ENCODE results near the gene MRPL38. TPM values are rescaled to one million over a fixed set of nuclear protein-coding genes. Genes with fewer than 3 reads are reported as not detected.
A peak's percentile ranks its signal among the peaks of the same experiment; 100 is the strongest.

The MRPL38 gene
- total and polyA plus RNA-seq, 4 donors: 23.0 to 63.9 (median 50.5) TPM

DNA sequence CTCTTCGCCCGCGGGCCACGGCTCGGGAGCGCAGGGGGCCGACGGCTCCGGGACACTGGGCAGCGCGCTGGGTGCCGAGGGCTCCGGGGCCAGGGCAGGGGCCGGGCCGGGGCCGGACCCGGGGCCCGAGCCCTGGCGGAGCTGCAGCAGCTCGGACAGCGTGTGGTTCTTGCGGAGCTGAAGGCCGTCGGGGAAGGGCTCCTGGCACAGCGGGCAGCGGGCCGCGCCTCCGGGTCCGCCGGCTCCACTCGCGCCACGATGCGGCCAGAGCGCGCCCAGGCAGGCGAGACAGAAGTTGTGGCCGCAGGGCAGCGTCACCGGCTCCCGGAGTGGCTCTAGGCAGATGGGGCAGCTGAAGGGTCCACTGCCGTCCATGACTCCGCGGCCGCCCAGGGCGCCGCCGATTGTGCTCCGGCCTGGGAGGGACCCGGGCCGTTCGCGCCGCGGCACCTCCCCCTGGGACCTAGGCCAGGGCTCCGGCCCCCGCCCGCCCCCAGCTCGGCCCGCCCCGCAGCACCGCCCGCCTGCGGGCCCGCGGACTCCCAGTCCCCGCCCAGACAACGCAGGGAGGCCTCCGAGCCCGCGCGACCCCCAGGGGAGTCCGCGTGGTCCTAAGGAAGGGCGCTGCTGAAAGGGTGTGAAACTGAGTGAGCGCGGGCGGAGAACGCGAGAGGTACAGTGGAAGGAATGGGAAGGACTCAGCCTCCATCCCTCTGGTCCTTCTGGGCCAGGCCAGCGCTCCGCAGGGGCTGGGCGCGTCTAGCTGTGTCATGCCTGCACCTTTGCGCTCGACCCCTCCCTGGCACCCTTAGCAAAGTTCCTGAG, 26.3 kb downstream of the MRPL38 start, which contains the start of gene TRIM47:
Gene TRIM47, minus strand, starts transcription at position 408 of the 825 bp plus-strand sequence. Its CDS starts 33 bp downstream, at position 375.
- WGBS: 3% methylated on average over 87 of the region's 87 CpGs
- H3K27me3 ChIP-seq (ENCODE audit: control insufficient read depth in 4 of 4, insufficient read depth in 4 of 4, low read length in 3 of 4): no peaks in the 10 kb centered on the region
- peaks cover 0 to 7% (median 3%) of the 10 kb centered on the region in 4 donors for H3K36me3 ChIP-seq (ENCODE audit: control insufficient read depth in 4 of 4, insufficient read depth in 3 of 4, low read depth in 1 of 4, low read length in 3 of 4)
- no peaks in the 10 kb centered on the region for H3K9me3 ChIP-seq (ENCODE audit: control insufficient read depth in 4 of 4, low read length in 3 of 4)
- H3K27ac ChIP-seq (ENCODE audit: low read depth in 1 of 2, low read length in 2 of 2): peak within 1 kb of the TSS; percentile 80 to 95
- H3K4me3 ChIP-seq (ENCODE audit: low read depth in 1 of 3, low read length in 3 of 3): peak within 1 kb of the TSS; percentile 55 to 69 (median 59)
- H3K4me1 ChIP-seq (ENCODE audit: control insufficient read depth in 4 of 4, insufficient read depth in 4 of 4, low read length in 3 of 4): peaks cover 12 to 34% (median 22%) of the 10 kb centered on the region in 4 donors
- peak; percentile 56 for DNase-seq (ENCODE audit: low spot score)
- peak within 1 kb of the TSS in 1 of 2 donors; percentile 52 for H3K9ac ChIP-seq (ENCODE audit: low read depth in 1 of 2, low read length in 2 of 2)
- TF ChIP-seq TAF1 (conservative IDR thresholded peaks at IDR 0.05): no peak
- peak; percentile 18 for TF ChIP-seq CTCF (IDR thresholded peaks at IDR 0.05; ENCODE audit: low read depth, low read length, missing input control)

DNA sequence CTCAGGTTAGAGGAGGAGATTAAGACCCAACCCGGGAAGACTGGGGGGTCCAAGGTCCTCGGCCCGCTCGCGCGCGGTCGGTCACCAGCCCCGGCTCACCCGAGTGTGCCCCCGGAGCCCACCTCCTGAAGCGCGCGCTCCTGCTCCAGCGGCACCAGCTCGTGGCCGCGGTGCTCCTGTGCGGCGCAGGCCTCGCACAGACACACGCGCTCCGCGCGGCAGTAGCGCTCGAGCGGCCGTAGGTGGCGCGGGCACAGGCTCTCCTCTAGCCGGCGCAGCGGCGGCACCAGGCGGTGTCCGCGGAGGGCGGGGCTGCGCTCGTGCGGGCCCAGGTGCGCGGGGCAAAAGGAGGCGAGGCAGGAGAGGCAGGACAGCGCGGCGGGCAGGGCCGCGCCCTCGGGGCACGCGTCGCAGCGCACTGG, 26.9 kb downstream of the MRPL38 start:
- DNase-seq (ENCODE audit: low spot score): peak; percentile 54
- TF ChIP-seq CTCF (IDR thresholded peaks at IDR 0.05; ENCODE audit: low read depth, low read length, missing input control) (peak; percentile 43), EGR1 (IDR thresholded peaks at IDR 0.05; ENCODE audit: low read depth in 2 of 2) (no peak)
- H3K9me3 ChIP-seq (ENCODE audit: control insufficient read depth in 4 of 4, low read length in 3 of 4): no peaks in the 10 kb centered on the region
- H3K4me1 ChIP-seq (ENCODE audit: control insufficient read depth in 4 of 4, insufficient read depth in 4 of 4, low read length in 3 of 4): peaks cover 12 to 34% (median 23%) of the 10 kb centered on the region in 4 donors
- peak overlapping the region; percentile 80 to 95 for H3K27ac ChIP-seq (ENCODE audit: low read depth in 1 of 2, low read length in 2 of 2)
- WGBS: under 1% methylated on average over 56 of the region's 56 CpGs
- H3K27me3 ChIP-seq (ENCODE audit: control insufficient read depth in 4 of 4, insufficient read depth in 4 of 4, low read length in 3 of 4): no peaks in the 10 kb centered on the region
- H3K4me3 ChIP-seq (ENCODE audit: low read depth in 1 of 3, low read length in 3 of 3): peak overlapping the region; percentile 15 to 69 (median 55)
- peaks cover 0 to 7% (median 3%) of the 10 kb centered on the region in 4 donors for H3K36me3 ChIP-seq (ENCODE audit: control insufficient read depth in 4 of 4, insufficient read depth in 3 of 4, low read depth in 1 of 4, low read length in 3 of 4)
- peak overlapping the region in 1 of 2 donors; percentile 52 for H3K9ac ChIP-seq (ENCODE audit: low read depth in 1 of 2, low read length in 2 of 2)

DNA sequence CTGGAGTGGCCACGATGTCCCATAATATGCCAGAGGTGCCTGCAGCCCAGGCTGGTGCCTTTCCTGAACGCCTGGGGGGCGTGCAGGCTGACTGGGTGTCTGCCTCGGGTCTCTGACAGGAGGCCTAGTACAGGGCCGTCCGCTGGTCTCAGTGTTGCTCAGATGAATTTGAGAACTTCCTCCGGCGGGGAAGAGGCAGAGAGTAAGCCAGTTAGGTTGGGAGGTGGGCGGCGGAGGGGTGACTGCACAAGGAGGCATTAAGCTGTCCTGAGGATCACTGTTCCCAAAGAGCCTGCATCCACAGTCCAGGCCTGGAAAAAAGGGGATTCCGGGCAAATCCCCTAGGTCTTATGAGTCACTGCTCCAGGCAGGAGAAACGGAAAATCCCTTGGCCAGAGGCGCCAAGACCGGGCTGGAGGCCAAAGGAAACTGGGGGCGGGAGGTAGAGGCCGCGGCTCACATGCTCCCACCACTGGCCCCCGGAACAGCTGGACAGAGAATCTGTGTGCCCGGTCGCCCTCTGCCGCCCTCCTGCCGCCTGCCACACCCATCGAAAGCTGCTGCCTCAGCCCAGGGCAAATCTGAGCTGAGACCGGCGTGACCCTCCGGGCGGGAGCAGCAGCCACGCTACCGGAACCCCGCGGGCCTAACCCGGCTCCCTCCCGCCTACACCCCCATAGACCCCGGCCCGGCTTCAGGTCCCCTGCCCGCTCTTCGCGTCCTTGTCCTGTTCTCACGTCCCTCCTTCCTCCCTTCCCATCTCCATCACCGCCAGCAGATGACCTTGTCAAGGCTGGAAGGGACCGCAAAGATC, 27.5 kb downstream of the MRPL38 start:
- Histone ChIP-seq H3K9me3 (ENCODE audit: control insufficient read depth in 4 of 4, low read length in 3 of 4) (no peaks in the 10 kb centered on the region), H3K36me3 (ENCODE audit: control insufficient read depth in 4 of 4, insufficient read depth in 3 of 4, low read depth in 1 of 4, low read length in 3 of 4) (peaks cover 0 to 7% (median 3%) of the 10 kb centered on the region in 4 donors), H3K4me1 (ENCODE audit: control insufficient read depth in 4 of 4, insufficient read depth in 4 of 4, low read length in 3 of 4) (peaks cover 12 to 39% (median 23%) of the 10 kb centered on the region in 4 donors), H3K27ac (ENCODE audit: low read depth in 1 of 2, low read length in 2 of 2) (peak overlapping the region; percentile 80 to 95), H3K27me3 (ENCODE audit: control insufficient read depth in 4 of 4, insufficient read depth in 4 of 4, low read length in 3 of 4) (no peaks in the 10 kb centered on the region), H3K4me3 (ENCODE audit: low read depth in 1 of 3, low read length in 3 of 3) (peak overlapping the region; percentile 29 to 69 (median 55)), H3K9ac (ENCODE audit: low read depth in 1 of 2, low read length in 2 of 2) (peak overlapping the region; percentile 9 to 52)
- DNase-seq (ENCODE audit: low spot score): peak; percentile 51
- WGBS: 14% methylated on average over 41 of the region's 41 CpGs
- TF ChIP-seq, protein P1, sequence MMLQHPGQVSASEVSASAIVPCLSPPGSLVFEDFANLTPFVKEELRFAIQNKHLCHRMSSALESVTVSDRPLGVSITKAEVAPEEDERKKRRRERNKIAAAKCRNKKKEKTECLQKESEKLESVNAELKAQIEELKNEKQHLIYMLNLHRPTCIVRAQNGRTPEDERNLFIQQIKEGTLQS (IDR thresholded peaks at IDR 0.05): peak; percentile 65
- TF ChIP-seq, protein P2, sequence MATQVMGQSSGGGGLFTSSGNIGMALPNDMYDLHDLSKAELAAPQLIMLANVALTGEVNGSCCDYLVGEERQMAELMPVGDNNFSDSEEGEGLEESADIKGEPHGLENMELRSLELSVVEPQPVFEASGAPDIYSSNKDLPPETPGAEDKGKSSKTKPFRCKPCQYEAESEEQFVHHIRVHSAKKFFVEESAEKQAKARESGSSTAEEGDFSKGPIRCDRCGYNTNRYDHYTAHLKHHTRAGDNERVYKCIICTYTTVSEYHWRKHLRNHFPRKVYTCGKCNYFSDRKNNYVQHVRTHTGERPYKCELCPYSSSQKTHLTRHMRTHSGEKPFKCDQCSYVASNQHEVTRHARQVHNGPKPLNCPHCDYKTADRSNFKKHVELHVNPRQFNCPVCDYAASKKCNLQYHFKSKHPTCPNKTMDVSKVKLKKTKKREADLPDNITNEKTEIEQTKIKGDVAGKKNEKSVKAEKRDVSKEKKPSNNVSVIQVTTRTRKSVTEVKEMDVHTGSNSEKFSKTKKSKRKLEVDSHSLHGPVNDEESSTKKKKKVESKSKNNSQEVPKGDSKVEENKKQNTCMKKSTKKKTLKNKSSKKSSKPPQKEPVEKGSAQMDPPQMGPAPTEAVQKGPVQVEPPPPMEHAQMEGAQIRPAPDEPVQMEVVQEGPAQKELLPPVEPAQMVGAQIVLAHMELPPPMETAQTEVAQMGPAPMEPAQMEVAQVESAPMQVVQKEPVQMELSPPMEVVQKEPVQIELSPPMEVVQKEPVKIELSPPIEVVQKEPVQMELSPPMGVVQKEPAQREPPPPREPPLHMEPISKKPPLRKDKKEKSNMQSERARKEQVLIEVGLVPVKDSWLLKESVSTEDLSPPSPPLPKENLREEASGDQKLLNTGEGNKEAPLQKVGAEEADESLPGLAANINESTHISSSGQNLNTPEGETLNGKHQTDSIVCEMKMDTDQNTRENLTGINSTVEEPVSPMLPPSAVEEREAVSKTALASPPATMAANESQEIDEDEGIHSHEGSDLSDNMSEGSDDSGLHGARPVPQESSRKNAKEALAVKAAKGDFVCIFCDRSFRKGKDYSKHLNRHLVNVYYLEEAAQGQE (IDR thresholded peaks at IDR 0.05): peak; percentile 24
- TF ChIP-seq ZBTB33 (IDR thresholded peaks at IDR 0.05) (no peak), RXRA (IDR thresholded peaks at IDR 0.05) (peak in 1 of 2 donors; percentile 23), SP1 (IDR thresholded peaks at IDR 0.05) (no peak), TAF1 (conservative IDR thresholded peaks at IDR 0.05) (no peak), RAD21 (IDR thresholded peaks at IDR 0.05) (peak in 1 of 2 donors; percentile 36), MAX (IDR thresholded peaks at IDR 0.05) (peak; percentile 7), NR2F2 (IDR thresholded peaks at IDR 0.05) (peak; percentile 71), GABPA (IDR thresholded peaks at IDR 0.05 in 1 of 2, conservative IDR thresholded peaks at IDR 0.05 in 1 of 2) (no peak)
